A673 (cell line): ENCODE results near the gene PRRG1. TPM values are rescaled to one million over a fixed set of nuclear protein-coding genes. Genes with fewer than 3 reads are reported as not detected.

ENCODE experiments used
- BruUV-seq: library from RNA; stranded (reverse); fragments of 400-500 nt; replicated peaks from 2 replicates; lab custom pipeline; 2021; lab: Mats Ljungman, UMichigan
- CTCF ChIA-PET: fragments of 300-600 bp; sonication (Branson Sonifier 250); formaldehyde crosslinking; loops from one replicate; lab custom pipeline; 2022; ENCODE audit warnings: antibody characterized with exemption; lab: Charles Lee
- POLR2A ChIA-PET: fragments of 300-600 bp; sonication (Branson Sonifier 250); formaldehyde crosslinking; loops from one replicate; lab custom pipeline; 2022; ENCODE audit warnings: antibody characterized with exemption; ENCODE audit not compliant: low non-redundant PET; lab: Charles Lee
- DNase-seq: peaks from one replicate; pipeline ENCODE4 v3.0.0-alpha.2; 2015; ENCODE audit warnings: low spot score
- H3K27ac ChIP-seq: fragments of 200-600 bp; sonication (generic); 2 replicates; pipeline ENCODE4 v1.5.1; 2016; ENCODE audit warnings: mixed run types, low read depth, mild to moderate bottlenecking, mixed read lengths, antibody characterized with exemption, low read length; ENCODE audit not compliant: poor library complexity, severe bottlenecking
- H3K27me3 ChIP-seq: fragments of 200-600 bp; sonication (generic); replicated peaks from 2 replicates; pipeline ENCODE4 v1.6.1; 2017; ENCODE audit warnings: mixed run types, low read depth, mild to moderate bottlenecking, mixed read lengths, antibody characterized with exemption, low read length; ENCODE audit not compliant: insufficient read depth, poor library complexity
- H3K36me3 ChIP-seq: fragments of 200-600 bp; sonication (generic); 2 replicates; pipeline ENCODE4 v1.6.1; 2016; ENCODE audit warnings: mixed run types, mild to moderate bottlenecking, mixed read lengths, antibody characterized with exemption, low read length; ENCODE audit not compliant: insufficient read depth, poor library complexity, severe bottlenecking
- H3K4me1 ChIP-seq: fragments of 200-600 bp; sonication (generic); 2 replicates; pipeline ENCODE4 v1.6.1; 2017; ENCODE audit warnings: mixed run types, mild to moderate bottlenecking, mixed read lengths, antibody characterized with exemption, low read length; ENCODE audit not compliant: insufficient read depth, poor library complexity, severe bottlenecking
- H3K4me3 ChIP-seq: fragments of 200-600 bp; sonication (generic); 2 replicates; pipeline ENCODE4 v1.5.1; 2016; ENCODE audit warnings: low read depth, mixed run types, mild to moderate bottlenecking, mixed read lengths, low read length; ENCODE audit not compliant: poor library complexity, severe bottlenecking
- H3K9me3 ChIP-seq: fragments of 200-600 bp; sonication (generic); 2 replicates; pipeline ENCODE4 v1.6.1; 2016; ENCODE audit warnings: mixed run types, low read depth, mild to moderate bottlenecking, mixed read lengths, antibody characterized with exemption, low read length; ENCODE audit not compliant: poor library complexity, severe bottlenecking
- CTCF ChIP-seq: fragments of 300-800, 200-600 bp; sonication (generic); conservative IDR thresholded peaks from 2 replicates; pipeline ENCODE4 v1.5.1; 2017; ENCODE audit warnings: low read depth, mild to moderate bottlenecking, antibody characterized with exemption, low read length, moderate library complexity, mixed read lengths
- EZH2 ChIP-seq: fragments of 200-600 bp; sonication (generic); IDR thresholded peaks from 2 replicates; pipeline ENCODE4 v1.6.1; 2017; ENCODE audit warnings: borderline replicate concordance, low read depth, mild to moderate bottlenecking, mixed read lengths, antibody characterized with exemption, low read length; ENCODE audit not compliant: poor library complexity, severe bottlenecking
- intact Hi-C: fragments of 100-400 bp; cut with micrococcal nuclease; formaldehyde crosslinking; loops from one replicate; pipeline ENCODE4 v1.10.0; 2022; ENCODE audit not compliant: unreplicated experiment
- total RNA-seq: library from RNA; stranded (reverse); gene quantifications from 2 replicates; pipeline ENCODE4 v1.2.3, GENCODE V29; 2021

Gene PRRG1
- total RNA-seq, 1 experiment from 2014 or later: 10.4 TPM

- H3K4me1 ChIP-seq: no peaks in the 10 kb centered on the region
- ChIA-PET CTCF (no interaction called here), POLR2A (no interaction called here)
- H3K27ac ChIP-seq: no peak overlapping the region
- H3K36me3 ChIP-seq: no peaks in the 10 kb centered on the region
- TF ChIP-seq CTCF (no peak), EZH2 (no peak)
- DNase-seq: no peak
- no peaks in the 10 kb centered on the region for H3K9me3 ChIP-seq
- intact Hi-C loops: no loop called here
- H3K27me3 ChIP-seq: no peaks in the 10 kb centered on the region
- H3K4me3 ChIP-seq: no peak overlapping the region
- BruUV-seq: no TSS peak
Observed at GRCh38 chrX:37367946-37368345, 18.8 kb downstream of the PRRG1 start.

GRCh38 chrX:37370499-37371141 is 21.5 kb downstream of the PRRG1 start:
- ChIA-PET POLR2A (no interaction called here), CTCF (no interaction called here)
- BruUV-seq: no TSS peak
- H3K9me3 ChIP-seq: no peaks in the 10 kb centered on the region
- H3K36me3 ChIP-seq: no peaks in the 10 kb centered on the region
- DNase-seq: no peak
- intact Hi-C loops: no loop called here
- no peaks in the 10 kb centered on the region for H3K4me1 ChIP-seq
- H3K27me3 ChIP-seq: no peaks in the 10 kb centered on the region
- H3K4me3 ChIP-seq: no peak overlapping the region
- H3K27ac ChIP-seq: no peak overlapping the region
- TF ChIP-seq CTCF: no peak
- TF ChIP-seq EZH2: no peak

- intact Hi-C loops: no loop called here
- no TSS peak for BruUV-seq
- H3K27ac ChIP-seq: no peak overlapping the region
- H3K27me3 ChIP-seq: no peaks in the 10 kb centered on the region
- H3K4me1 ChIP-seq: no peaks in the 10 kb centered on the region
- H3K36me3 ChIP-seq: no peaks in the 10 kb centered on the region
- TF ChIP-seq CTCF: no peak
- TF ChIP-seq EZH2: no peak
- H3K9me3 ChIP-seq: no peaks in the 10 kb centered on the region
- ChIA-PET POLR2A (no interaction called here), CTCF (no interaction called here)
- no peak for DNase-seq
- no peak overlapping the region for H3K4me3 ChIP-seq
Observed at GRCh38 chrX:37371578-37371991, 22.4 kb downstream of the PRRG1 start.
